Measurements from ENCODE around the gene KCNH8.

DNA sequence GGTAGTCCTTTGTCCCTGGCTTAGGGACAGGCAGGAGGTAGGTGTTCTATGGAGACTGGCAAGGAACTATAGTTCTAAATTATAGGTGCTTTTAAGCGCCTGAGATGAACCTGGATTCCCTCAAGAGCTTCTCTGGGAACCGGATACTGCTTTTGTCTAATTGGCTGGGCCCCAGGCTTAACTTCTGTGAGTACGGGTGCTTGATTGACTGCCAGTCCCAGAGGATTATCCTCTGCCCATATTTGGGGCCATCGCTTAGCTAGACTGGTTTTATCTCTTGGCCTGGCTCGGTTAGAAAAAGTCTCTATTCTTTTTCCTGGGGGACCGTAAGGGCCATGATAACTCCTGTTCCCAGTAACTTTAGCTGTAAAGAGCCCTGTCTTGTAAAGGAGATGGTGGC is 339.1 kb downstream of the KCNH8 start:
- TF ChIP-seq, protein P1, sequence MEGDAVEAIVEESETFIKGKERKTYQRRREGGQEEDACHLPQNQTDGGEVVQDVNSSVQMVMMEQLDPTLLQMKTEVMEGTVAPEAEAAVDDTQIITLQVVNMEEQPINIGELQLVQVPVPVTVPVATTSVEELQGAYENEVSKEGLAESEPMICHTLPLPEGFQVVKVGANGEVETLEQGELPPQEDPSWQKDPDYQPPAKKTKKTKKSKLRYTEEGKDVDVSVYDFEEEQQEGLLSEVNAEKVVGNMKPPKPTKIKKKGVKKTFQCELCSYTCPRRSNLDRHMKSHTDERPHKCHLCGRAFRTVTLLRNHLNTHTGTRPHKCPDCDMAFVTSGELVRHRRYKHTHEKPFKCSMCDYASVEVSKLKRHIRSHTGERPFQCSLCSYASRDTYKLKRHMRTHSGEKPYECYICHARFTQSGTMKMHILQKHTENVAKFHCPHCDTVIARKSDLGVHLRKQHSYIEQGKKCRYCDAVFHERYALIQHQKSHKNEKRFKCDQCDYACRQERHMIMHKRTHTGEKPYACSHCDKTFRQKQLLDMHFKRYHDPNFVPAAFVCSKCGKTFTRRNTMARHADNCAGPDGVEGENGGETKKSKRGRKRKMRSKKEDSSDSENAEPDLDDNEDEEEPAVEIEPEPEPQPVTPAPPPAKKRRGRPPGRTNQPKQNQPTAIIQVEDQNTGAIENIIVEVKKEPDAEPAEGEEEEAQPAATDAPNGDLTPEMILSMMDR (IDR thresholded peaks at IDR 0.05; ENCODE audit: low read depth, low read length, poor library complexity, severe bottlenecking), result no peak
- no peak for TF ChIP-seq EZH2phosphoT487 (IDR thresholded peaks at IDR 0.05; ENCODE audit: borderline replicate concordance, low read length)

Measured in DOHH2 (cell line).